IPS-18a (cell line): ENCODE data around the gene AURKA.

Experiments
- H3K27ac ChIP-seq: one replicate; pipeline ENCODE4 v1.5.1; 2013; ENCODE audit warnings: low read length
- H3K27me3 ChIP-seq: one replicate; pipeline ENCODE4 v1.6.1; 2013; ENCODE audit warnings: mild to moderate bottlenecking, low read length; ENCODE audit not compliant: control insufficient read depth, insufficient read depth
- H3K36me3 ChIP-seq: one replicate; pipeline ENCODE4 v1.6.1; 2013; ENCODE audit warnings: low read depth, low read length; ENCODE audit not compliant: control insufficient read depth
- H3K4me1 ChIP-seq: one replicate; pipeline ENCODE4 v1.6.1; 2013; ENCODE audit warnings: low read depth, low read length; ENCODE audit not compliant: control insufficient read depth
- H3K4me3 ChIP-seq: one replicate; pipeline ENCODE4 v1.5.1; 2013; ENCODE audit warnings: low read length
- H3K9ac ChIP-seq: one replicate; pipeline ENCODE4 v1.6.1; 2013; ENCODE audit warnings: mild to moderate bottlenecking, low read length, moderate library complexity
- H3K9me3 ChIP-seq: one replicate; pipeline ENCODE4 v1.6.1; 2013; ENCODE audit warnings: low read depth, low read length; ENCODE audit not compliant: control insufficient read depth

Gene AURKA

DNA sequence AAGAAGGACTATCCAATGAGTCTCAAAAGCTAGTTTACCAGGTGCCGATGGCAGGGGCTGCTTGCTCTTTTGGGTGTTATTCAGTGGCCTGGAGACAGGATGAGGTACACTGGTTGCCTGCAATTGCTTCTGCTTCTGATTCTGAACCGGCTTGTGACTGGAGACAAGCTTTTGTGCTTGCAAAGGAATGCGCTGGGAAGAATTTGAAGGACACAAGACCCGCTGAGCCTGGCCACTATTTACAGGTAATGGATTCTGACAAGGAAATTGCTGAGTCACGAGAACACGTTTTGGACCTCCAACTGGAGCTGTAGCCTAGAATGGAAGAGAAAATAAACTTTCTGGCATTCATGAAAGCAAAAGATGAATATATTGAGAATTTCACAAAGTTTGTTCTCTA lies 5.8 kb downstream of the AURKA start:
- H3K9me3 ChIP-seq: no peaks in the 10 kb centered on the region
- H3K4me1 ChIP-seq: peaks cover 4% of the 10 kb centered on the region
- H3K27me3 ChIP-seq: no peaks in the 10 kb centered on the region
- H3K4me3 ChIP-seq: no peak overlapping the region
- no peak overlapping the region for H3K9ac ChIP-seq
- no peak overlapping the region for H3K27ac ChIP-seq
- H3K36me3 ChIP-seq: peaks cover 87% of the 10 kb centered on the region

DNA sequence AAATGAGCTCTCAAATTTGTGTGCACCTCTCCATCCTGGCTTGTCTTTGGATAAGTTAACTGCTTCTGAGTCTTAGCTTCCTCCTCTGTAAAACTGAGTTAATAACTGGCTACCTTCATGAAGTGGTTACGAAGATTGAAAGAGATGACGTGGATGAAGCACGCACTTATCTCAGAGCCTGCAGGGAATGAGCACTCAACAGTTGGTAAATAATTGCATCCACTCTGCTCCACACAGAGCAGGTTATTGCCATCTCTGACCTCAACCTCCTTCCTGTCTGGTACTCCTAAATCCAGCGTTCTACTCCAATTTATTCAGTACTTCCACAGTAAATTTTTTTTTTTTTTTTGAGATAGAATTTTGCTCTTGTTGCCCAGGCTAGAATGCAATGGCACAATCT lies 6.9 kb downstream of the AURKA start:
- Histone ChIP-seq H3K27me3 (no peaks in the 10 kb centered on the region), H3K36me3 (peaks cover 93% of the 10 kb centered on the region), H3K27ac (no peak overlapping the region), H3K4me3 (no peak overlapping the region), H3K9me3 (no peaks in the 10 kb centered on the region), H3K9ac (no peak overlapping the region), H3K4me1 (no peaks in the 10 kb centered on the region)

GRCh38 chr20:56383334-56383733 lies 8.7 kb downstream of the AURKA start:
- Histone ChIP-seq H3K9ac (no peak overlapping the region), H3K27ac (no peak overlapping the region)

DNA sequence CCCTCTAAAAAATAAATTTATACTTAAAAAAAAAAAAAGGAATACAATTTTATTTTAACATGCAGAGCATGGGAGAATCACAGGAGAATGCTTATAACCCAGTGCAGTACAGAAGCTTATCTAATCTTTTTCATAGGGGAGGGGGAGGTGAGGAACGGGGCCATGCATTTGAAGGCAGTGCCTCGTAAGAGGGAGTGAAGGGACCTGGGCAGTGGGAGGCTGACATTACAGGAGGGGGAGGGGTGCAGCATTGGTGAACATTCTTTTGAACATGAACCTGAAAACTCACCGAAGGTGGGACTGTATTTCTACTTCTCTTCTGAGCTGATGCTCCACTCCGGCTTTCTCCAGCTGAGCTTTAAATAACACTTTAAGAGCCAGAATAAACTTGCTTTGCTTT lies 9.3 kb downstream of the AURKA start:
- no peaks in the 10 kb centered on the region for H3K4me1 ChIP-seq
- H3K36me3 ChIP-seq: peaks cover 90% of the 10 kb centered on the region
- no peaks in the 10 kb centered on the region for H3K27me3 ChIP-seq
- H3K9ac ChIP-seq: no peak overlapping the region
- no peak overlapping the region for H3K27ac ChIP-seq
- no peak overlapping the region for H3K4me3 ChIP-seq
- no peaks in the 10 kb centered on the region for H3K9me3 ChIP-seq

More at GRCh38 chr20:56383334-56383733, 8.7 kb downstream of the AURKA start:
- Histone ChIP-seq H3K27me3 (no peaks in the 10 kb centered on the region), H3K4me1 (no peaks in the 10 kb centered on the region), H3K36me3 (peaks cover 90% of the 10 kb centered on the region), H3K9me3 (no peaks in the 10 kb centered on the region), H3K4me3 (no peak overlapping the region)

- no peak overlapping the region for H3K4me3 ChIP-seq
- H3K9me3 ChIP-seq: no peaks in the 10 kb centered on the region
- H3K27me3 ChIP-seq: no peaks in the 10 kb centered on the region
- H3K36me3 ChIP-seq: peaks cover 84% of the 10 kb centered on the region
- no peaks in the 10 kb centered on the region for H3K4me1 ChIP-seq
- H3K27ac ChIP-seq: no peak overlapping the region
- H3K9ac ChIP-seq: no peak overlapping the region
Observed at GRCh38 chr20:56381501-56381900, 10.5 kb downstream of the AURKA start.

- H3K27me3 ChIP-seq: no peaks in the 10 kb centered on the region
- peaks cover 84% of the 10 kb centered on the region for H3K36me3 ChIP-seq
- no peak overlapping the region for H3K27ac ChIP-seq
Observed at GRCh38 chr20:56380375-56380774, 11.6 kb downstream of the AURKA start.

GRCh38 chr20:56378386-56378785 lies 13.6 kb downstream of the AURKA start:
- Histone ChIP-seq H3K9me3 (no peaks in the 10 kb centered on the region), H3K4me1 (no peaks in the 10 kb centered on the region), H3K27me3 (no peaks in the 10 kb centered on the region), H3K9ac (no peak overlapping the region), H3K4me3 (no peak overlapping the region), H3K36me3 (peaks cover 76% of the 10 kb centered on the region), H3K27ac (no peak overlapping the region)

More at GRCh38 chr20:56380375-56380774, 11.6 kb downstream of the AURKA start:
- no peaks in the 10 kb centered on the region for H3K9me3 ChIP-seq
- H3K4me1 ChIP-seq: no peaks in the 10 kb centered on the region
- H3K9ac ChIP-seq: no peak overlapping the region
- no peak overlapping the region for H3K4me3 ChIP-seq

- no peaks in the 10 kb centered on the region for H3K4me1 ChIP-seq
- no peaks in the 10 kb centered on the region for H3K27me3 ChIP-seq
- no peak overlapping the region for H3K4me3 ChIP-seq
- H3K9me3 ChIP-seq: no peaks in the 10 kb centered on the region
- H3K9ac ChIP-seq: no peak overlapping the region
- H3K27ac ChIP-seq: no peak overlapping the region
- H3K36me3 ChIP-seq: peaks cover 78% of the 10 kb centered on the region
Observed at GRCh38 chr20:56376331-56376730, 15.7 kb downstream of the AURKA start.

DNA sequence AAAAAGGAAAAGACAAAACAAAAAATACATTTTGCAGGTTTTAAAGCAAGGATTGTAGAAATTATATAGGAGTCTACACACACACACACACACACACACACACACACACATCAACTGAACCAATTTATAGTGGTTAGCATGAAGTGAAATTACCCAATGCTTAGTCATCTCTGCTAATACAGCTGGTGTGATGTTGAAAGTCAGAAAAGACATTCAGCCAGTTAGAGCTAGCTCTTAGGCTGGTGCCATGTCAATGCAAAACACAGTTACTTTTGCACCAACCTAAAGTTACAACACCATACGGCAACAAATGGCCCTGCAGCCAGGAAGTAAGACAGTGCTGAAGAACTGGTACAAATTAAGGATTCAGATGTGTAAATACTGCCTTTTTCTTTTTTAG lies 18.1 kb downstream of the AURKA start:
- Histone ChIP-seq H3K4me1 (no peaks in the 10 kb centered on the region), H3K36me3 (peaks cover 79% of the 10 kb centered on the region), H3K9me3 (no peaks in the 10 kb centered on the region), H3K27ac (no peak overlapping the region), H3K27me3 (no peaks in the 10 kb centered on the region), H3K4me3 (no peak overlapping the region), H3K9ac (no peak overlapping the region)

DNA sequence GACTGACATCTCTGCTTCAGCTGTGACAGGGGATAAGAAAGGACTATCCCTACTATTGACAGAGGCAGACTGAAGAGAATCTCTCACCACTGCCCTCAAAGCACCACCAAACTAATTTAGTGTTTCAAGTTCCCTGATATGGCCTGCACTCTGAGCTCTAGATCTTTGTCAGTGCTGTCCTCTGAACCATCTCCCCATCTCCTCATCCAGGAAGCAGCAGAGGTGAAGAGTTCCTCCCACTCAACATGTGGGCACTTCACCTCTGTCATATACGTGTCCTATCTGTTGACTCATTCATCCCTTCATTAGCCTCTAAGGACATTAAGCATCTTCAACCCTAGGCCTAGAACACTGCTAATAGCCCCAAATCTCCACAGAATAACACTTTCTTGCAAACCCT lies 19.2 kb downstream of the AURKA start:
- H3K9ac ChIP-seq: no peak overlapping the region
- no peaks in the 10 kb centered on the region for H3K9me3 ChIP-seq
- H3K36me3 ChIP-seq: peaks cover 68% of the 10 kb centered on the region
- H3K4me1 ChIP-seq: no peaks in the 10 kb centered on the region
- no peak overlapping the region for H3K4me3 ChIP-seq
- H3K27ac ChIP-seq: no peak overlapping the region
- H3K27me3 ChIP-seq: no peaks in the 10 kb centered on the region

DNA sequence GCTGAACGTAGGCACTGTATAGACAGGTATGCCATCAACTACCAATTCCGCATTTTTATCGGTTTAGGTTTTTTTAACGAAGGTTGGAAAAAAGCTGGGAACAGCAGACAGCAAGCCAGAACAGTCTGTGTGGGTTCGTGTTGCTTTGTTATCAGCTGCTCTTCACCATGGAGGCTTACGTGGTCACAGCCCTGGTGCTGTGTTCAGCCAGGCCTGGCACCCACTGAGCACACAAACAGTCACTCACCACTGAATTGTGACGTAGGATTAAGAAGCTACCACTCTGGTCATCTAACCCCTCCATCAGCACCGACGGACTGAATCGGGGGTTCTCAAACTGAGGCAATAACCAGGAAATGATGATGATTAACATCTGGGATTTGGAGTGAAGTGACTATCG lies 20.0 kb downstream of the AURKA start:
- Histone ChIP-seq H3K27ac (no peak overlapping the region), H3K4me1 (no peaks in the 10 kb centered on the region), H3K9ac (no peak overlapping the region), H3K27me3 (no peaks in the 10 kb centered on the region), H3K9me3 (no peaks in the 10 kb centered on the region), H3K36me3 (peaks cover 65% of the 10 kb centered on the region), H3K4me3 (no peak overlapping the region)

DNA sequence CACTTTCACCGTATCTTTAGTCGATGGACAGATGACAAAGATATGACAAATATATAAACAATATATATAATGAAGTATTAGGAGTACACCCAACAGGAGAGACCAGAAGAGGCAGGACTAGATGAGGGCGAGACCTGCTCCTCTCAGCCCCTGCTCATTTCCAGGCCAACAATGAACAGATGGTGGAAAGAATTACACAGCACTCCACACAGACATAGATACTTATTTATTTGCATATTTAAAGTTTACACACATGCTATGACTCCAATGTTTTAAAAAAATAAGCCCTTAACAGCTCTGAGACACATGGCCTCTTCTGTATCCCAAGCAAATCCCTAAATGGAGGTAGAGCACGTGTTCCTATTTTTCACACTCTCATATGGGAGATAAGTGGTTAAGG lies 22.8 kb downstream of the AURKA start:
- H3K4me3 ChIP-seq: no peak overlapping the region
- H3K9ac ChIP-seq: no peak overlapping the region
- no peaks in the 10 kb centered on the region for H3K27me3 ChIP-seq
- no peak overlapping the region for H3K27ac ChIP-seq
- H3K36me3 ChIP-seq: peaks cover 52% of the 10 kb centered on the region
- H3K4me1 ChIP-seq: no peaks in the 10 kb centered on the region
- no peaks in the 10 kb centered on the region for H3K9me3 ChIP-seq
